GM21381 (cell line): Measurements from ENCODE around the gene NIPAL1.

Source experiments
- ATAC-seq: cut with Tn5 transposase; IDR thresholded peaks from one replicate; pipeline ENCODE4 v1.9.1; 2021; ENCODE audit warnings: mild to moderate bottlenecking, moderate library complexity; ENCODE audit not compliant: unreplicated experiment

The NIPAL1 gene

DNA sequence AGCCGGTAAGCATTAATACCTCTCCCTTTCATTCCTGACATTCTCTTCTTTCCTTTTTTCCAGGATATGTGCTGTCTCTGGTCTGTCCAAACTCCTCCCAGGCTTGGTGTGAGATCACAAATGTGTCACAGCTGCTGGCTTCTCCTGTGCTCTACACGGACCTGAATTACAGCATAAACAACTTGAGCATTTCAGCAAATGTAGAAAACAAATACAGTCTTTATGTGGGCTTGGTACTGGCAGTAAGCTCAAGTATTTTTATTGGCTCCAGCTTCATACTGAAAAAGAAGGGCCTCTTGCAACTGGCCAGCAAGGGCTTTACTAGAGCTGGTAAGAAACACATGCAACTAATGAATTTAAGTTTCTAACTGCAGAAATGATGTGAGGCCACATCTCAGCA is 8.4 kb downstream of the NIPAL1 start:
- ATAC-seq, result no peak

DNA sequence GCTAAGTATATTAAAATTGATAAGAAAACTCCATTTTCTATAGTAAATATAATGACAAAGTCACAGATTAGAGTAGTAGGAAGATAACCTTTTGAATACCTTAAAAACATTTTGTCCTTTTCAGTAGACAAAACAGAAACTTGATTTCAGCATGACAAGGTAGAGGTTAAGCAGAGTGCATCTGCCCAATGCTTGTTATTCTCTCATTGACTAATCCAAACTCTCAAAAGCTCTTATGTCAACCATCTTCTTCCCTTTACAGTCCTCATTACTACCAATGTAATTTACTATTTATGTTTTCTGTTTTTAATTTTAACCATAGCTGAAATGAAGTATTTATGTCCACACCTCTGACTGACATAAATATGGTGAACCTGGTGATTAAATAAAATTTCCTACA is 11.1 kb downstream of the NIPAL1 start:
- ATAC-seq, result peak; percentile 77

DNA sequence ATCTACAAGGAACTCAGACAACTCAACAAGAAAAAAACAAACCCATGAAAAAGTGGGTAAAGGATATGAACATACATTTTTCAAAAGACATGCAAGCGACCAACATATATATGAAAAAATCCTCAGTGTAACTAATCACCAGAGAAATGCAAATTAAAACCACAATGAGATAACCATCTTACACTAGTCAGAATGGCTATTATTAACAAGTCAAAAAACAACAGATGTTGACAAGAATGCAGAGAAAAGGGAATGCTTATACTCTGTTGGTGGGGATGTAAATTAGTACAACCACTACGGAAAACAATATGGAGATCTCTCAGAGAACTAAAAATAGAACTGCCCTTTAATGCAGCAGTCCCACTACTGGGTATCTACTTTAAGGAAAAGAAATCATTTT is 12.1 kb downstream of the NIPAL1 start:
- peak; percentile 46 for ATAC-seq

DNA sequence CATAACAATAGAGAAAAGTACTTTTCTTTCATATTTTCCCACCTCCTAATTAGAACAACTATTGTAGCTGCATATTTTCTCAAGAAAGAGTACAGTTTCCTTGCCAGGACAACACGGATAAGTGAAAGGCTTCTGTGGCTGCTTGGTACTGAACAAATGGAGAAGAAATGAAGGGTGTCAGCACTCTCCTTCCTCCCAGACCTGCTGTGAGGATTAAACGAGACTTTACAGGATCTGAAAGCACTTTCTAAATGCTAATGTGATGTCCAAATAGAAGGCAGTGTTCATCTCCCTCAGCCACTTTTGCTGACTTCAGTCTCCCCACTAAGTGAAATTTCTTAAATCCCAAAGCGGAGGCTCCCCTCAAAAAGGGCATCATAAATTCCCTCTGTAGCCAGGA is 13.9 kb downstream of the NIPAL1 start:
- ATAC-seq, result no peak

DNA sequence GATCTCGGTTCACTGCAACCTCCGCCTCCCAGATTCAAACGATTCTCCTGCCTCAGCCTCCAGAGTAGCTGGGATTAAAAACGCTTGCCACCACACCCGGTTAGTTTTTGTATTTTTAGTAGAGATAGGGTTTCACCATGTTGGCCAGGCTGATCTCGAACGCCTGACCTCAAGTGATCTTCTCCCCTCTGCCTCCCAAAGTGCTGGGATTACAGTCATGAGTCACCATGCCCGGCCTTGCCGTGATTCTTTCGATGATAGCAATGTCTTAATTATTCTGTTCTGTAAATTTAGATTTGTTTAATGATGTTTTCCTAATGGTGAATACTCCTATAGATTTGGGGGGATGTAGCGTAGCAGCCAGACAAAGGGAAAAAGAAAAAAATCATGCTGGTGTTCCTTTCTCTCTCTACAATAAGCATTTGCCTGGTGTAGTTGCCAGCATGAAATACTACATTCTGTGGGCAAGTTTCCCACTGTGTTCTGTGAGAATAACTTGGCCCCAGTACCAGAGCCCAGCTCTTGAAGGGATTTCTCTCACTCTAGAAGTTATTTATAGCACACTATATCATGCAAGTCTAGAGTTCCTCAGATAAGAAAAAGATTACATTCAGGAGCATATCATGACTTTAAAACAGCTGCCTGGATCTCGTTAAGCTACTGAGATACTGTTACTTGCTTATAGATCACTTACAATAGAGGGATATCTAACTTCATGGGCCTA is 15.4 kb downstream of the NIPAL1 start:
- ATAC-seq, result no peak

DNA sequence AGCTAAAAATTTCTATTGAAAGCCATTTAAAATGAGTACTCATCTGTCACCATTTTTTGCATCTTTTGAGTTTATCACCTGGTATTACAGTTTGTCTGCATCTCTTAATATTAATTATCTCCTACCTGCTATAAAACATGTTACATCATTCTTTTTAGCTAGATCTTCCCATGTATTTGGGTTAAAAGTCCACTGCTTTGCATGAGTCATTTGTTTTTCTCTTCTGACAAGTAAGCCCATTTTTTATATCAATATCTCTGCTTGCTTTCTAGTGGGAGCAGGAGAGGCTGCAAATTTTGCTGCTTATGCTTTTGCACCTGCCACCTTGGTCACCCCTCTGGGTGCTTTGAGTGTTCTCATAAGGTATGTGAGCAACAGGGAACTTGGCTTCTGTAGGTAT is 16.1 kb downstream of the NIPAL1 start:
- no peak for ATAC-seq

DNA sequence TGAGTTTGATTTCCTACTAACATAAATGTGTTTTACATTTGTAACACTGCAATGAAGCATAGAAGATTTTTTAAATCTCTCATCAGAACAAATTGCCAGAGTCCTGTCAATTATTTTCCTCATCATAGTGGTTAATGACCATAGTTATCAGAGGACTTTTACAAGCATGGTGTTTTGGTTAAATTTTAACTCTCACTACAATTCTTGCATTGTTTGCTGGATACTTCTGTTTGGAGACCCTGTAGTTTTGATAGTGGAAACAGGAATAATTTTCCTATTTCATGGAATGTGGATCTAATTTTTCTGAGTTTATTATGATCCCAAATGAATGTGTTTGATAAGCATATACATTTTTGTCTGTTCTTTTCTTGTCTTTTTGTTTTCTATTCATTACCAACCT is 16.8 kb downstream of the NIPAL1 start:
- no peak for ATAC-seq

DNA sequence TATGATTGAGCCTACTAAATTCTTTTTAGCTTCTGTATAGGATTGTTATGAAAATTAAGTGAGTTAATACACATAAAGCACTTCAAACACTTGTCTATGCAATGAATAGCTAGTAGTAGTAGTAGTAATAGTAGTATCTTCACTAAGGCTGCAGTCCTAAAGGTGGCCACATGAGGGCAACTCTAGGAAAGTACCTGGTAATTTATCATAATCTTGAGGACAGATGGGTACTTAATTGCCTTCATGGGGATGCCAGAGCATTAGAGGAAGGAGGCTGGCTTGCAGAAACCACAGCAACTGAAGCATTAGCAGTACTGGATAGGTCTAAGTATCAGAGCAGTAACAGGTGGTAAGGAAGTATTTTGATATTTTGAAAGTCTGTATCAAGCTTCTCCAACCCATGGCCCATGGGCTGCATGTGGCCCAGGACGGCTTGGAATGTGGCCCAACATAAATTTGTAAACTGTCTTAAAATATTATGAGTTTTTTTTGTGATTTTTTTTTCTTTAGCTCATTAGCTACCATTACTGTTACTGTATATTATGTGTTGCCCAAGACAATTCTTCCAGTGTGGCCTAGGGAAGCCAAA is 17.3 kb downstream of the NIPAL1 start:
- peak; percentile 46 for ATAC-seq

DNA sequence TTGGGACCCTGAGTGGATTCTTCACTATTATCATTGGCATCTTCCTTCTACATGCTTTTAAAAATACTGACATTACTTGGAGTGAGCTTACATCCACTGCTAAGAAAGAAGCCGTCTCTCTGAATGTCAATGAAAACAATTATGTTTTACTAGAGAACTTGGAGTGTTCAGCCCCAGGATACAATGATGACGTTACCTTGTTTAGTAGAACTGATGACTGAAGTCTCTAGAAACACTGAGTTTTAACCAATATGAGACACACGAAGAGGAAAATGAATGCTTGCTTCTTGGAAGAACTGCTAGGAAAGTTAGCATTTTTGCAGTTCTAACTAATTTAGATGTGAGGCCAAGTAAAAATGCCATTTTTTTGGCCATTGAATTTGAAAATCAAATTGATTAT is 19.4 kb downstream of the NIPAL1 start:
- ATAC-seq, result no peak

DNA sequence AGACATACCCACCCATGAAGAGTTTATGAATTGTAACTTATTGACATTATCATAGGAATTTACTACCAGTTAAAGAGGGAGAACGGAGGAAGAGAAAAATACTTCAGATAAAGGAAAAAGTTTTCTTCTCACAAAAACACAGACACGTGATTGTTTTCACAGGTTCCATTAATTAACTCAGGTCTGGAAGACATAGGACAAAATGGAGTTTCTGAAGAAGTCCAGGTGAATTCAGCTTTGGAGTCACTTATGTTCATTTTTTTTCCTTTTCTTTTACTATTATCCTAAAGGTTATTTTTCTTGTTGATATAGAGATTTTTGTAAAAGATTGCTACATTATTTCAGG is 20.5 kb downstream of the NIPAL1 start:
- no peak for ATAC-seq

DNA sequence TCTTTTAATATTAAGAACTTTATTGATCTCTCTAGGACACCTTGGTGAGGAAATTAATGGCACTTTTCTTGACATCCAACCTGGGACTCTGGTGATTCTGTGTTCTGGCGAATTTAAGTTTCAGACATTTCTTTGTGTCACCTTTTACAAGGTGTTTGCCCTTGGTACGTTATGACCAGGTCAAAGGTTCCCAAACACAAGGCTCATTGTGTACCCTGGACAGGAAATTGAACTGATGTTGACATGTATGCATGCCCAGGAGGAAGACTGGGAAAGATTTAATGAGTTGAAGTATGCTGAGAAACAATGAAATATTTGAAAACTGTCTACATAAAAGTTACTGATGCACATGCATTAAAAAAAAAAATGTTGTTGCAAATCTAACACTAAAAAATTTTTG is 22.1 kb downstream of the NIPAL1 start:
- ATAC-seq, result no peak

DNA sequence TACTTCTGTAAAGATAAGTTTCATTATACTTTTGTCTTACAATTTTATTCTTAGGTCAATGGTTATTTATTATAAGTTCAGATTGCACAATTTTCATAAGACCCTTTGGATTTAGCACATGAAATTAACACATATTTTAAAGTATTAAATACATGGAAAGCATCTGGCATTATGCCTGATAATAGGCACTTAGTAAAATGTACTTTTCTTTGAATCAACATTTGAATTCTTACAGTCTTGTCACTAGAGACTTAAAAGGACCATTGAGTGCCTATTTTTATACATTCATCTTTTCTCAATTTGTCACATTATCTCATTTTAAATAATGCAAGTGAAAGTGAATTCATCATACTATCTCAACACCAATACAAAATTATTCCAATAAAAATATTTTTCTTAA is 23.0 kb downstream of the NIPAL1 start:
- ATAC-seq, result no peak

DNA sequence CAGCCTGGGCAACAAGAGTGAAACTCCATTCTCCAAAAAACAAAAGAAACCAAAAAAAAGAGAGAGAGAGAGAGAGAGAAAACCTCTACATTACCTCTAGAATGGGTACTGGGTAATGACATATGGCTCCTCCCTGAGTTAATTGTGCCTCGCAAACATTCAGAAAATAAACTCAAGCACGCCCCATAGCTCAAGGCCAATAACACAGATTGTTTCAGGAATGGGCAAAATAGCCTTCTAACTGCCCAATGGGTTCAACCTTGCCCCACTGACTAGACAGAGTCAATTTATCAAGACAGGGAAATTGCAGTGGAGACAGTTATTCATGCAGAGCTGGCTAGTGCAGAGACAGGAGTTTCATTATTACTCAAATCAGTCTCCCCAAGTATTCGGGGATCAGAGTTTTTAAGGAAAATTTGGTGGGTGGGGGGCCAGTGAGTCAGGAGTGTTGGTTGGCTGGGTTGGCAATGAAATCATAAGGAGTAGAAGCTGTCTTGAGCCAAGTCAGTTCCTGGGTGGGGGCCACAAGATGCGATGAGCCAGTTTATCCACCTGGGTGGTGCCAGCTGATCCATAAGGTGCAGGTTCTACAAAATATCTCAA is 25.1 kb downstream of the NIPAL1 start:
- no peak for ATAC-seq

DNA sequence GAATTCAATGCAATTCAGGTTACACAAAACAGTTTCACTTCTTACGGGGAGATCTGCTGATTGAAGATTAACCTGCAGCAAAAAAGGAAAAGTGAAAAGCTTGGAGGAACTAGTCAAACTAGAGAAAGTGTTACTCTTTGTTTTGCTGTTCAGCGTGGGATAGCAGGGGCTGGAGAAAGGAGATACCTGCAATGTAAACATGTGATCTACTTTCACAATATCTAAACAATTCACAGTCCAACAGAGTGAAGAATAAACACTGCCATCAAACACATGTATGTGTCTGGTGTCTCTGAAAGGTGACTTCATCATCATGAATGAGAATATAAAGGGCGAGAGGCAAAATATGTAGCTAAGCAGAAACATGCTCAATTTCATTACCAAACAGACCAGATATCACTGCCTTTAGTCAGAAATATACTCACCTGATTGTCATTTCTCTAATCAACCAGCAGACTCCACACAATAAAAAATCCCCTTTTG is 26.4 kb downstream of the NIPAL1 start:
- peak; percentile 45 for ATAC-seq

DNA sequence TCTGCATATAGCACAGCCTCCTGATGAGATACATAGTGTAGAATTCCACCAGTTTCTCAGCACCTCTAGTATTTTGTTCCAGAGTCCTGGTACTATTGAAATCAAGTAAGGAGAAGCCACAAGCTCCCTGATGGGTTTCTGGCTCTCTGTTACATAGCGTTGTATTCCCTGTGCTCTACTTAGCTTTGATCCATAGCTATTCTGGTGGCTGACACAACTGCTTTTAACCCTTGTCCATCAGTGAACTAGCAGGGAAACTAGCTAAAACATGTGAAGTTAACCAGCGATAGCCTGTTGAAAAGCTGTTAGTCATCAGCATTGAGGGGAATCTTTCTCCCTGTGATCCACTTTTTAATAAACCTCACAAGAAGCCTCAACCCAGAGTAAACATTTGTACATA is 26.9 kb downstream of the NIPAL1 start:
- no peak for ATAC-seq

DNA sequence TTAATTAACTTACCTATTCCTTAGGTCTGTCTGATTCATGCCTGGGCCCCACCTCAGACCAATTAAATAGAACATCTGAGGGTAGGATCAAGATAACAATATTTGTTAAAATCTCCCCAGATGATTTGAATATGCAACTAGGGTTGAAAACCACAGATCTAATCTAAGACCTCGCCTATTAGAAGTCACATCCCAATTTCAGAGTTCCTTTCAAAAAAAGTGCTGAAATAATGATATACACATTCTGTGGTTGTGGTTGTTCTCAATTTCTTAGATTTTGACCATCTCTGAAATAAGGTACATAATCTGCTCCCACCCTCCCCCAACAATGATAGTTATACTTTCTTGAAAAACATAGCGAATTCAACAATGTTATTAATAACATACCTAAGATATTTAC is 27.7 kb downstream of the NIPAL1 start:
- no peak for ATAC-seq

DNA sequence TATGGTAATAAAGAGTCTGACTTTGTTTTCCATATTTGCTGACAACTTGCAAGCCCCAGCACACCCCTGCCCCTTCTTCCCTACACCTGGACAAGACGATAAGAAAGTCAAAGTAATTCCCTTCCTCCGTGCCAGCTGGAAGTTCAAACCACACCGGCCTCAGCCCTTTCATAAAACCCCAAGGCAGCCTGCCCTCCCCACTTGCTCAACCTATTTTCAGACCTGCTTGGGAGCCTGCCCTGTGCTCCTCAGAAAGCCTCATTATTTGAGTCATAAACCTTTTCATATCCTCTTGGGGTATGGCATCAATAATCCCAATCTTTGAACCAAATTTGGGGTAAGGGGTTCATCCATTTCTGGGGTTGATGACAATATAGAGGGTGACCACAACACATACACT is 29.5 kb downstream of the NIPAL1 start:
- ATAC-seq, result no peak

DNA sequence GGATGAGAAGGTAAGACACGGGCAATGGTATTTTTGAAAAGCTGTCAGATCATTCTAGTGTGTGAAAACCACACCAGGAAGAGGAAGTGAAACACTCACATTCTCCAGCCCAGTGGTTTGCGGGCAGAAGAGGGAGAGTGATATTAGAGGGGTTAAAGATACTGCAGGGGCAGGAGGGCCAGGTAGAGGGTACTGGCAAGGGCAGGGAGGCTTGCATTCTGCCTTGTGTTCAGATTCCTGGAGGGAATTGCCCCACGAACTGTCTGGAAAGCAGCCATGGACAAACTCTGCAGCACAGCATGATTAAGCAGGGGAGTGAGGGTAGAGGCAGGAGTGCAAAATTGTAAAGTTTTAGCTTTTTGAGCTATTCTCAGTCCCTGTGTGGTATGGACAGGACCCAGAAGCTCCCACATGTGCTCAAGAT is 30.9 kb downstream of the NIPAL1 start:
- ATAC-seq, result peak; percentile 94

DNA sequence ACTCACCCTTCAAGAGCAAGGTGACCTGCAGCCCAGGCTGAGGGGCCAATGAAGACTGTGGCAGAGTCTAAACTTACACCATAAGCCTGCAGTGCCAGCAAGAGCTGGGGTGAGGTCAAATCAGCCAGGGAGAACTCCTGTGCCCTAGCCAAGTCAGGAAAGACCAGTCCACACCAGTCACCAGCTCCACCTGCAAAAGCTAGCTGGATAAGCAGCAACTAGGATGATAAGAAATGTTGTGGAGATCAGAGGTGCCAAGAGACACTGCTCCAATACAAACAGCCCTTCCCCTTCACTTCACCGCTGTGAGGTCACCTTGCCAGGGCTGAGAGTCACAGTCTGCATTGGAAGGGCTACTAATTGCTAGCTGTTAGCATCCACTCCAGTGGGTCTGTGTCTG is 31.3 kb downstream of the NIPAL1 start:
- peak; percentile 3 for ATAC-seq

DNA sequence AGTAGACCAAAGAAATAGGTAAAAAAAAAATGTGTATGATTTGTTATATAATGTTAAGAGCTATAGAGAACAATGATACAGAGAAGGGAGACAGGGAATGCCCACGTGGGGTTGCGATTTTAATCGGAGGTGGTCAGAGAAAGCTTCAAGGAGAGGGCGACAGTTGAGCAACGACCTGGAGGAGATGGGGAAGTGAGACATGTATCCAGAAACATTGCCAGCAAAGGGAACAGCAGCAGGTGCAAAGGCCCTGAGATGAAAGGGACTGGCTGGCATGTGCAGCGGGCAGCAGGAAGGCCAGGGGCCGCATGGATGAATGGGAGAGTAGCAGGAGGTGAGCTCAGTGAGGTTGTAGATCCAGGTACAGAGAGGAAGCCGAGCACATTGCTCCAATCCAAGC is 32.9 kb downstream of the NIPAL1 start:
- ATAC-seq, result no peak

DNA sequence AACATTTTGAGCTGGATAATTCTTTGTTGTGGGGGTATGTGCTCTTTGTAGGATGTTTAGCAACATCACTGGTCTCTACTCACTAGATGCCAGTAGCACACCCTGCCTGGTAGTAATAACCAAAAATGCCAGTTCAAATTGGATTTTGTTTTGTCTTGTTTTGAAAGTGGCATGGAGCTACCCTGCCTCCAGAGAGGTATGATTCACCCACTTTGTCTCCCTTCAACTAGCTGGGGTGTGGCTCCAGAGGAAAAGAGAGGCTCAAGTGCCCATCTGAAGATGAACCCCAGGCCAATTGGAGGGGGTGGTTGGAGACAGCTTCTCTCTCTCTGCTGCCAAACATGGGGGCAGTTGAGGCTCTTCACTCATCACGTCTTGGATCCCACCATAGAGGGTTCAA is 34.5 kb downstream of the NIPAL1 start:
- no peak for ATAC-seq
